Measurements from ENCODE around the gene NEK1. TPM values are rescaled to one million over a fixed set of nuclear protein-coding genes. Genes with fewer than 3 reads are reported as not detected.

The NEK1 gene
- polyA plus RNA-seq: 20.4 and 27.9 TPM in 2 replicates

DNA sequence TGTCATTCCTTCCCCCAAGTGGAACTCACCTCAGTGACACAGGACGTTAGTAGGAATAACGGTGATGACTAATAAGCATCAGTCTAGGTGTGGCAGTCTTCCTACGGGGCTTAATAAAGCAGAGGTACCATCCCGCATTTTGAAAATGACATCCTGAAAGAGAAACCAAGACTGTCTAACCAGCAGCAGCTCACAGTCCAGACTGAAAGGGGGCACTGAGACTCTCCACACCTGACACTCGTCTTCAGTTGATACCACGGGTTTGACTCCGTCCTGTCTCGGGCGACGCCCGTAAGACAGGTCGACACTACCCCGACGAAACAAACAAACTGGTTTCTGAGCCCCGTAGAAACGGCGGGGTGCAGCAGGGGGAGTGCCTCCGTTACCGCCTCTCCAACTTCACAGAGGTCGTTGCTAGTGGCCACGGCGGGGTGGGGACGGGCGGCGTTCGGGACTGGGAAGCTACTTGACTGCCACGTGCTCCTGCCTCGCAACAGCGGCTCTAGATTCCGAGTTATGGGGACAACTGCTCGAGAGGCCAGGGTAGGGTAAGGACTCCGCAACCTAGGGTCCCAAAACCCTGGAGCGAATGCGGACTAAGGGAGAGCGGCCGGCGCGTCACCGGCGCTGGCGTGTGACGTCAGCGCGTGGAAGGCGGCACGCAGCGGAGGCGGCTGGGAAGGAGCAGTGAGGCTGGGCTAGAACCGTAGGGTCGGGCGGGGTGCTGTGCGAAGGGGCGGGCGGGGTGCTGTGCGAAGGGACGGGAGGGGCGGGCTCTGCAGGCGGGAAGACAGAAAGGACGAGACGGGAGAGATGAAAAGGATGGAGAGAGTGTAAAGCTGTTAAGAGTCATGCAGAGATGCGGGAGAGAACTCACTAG, at the start of gene NEK1:
NEK1 (minus strand) TSS at position 593 of the 880 bp plus-strand sequence. CDS start 9,953 bp downstream, outside the sequence.

DNA sequence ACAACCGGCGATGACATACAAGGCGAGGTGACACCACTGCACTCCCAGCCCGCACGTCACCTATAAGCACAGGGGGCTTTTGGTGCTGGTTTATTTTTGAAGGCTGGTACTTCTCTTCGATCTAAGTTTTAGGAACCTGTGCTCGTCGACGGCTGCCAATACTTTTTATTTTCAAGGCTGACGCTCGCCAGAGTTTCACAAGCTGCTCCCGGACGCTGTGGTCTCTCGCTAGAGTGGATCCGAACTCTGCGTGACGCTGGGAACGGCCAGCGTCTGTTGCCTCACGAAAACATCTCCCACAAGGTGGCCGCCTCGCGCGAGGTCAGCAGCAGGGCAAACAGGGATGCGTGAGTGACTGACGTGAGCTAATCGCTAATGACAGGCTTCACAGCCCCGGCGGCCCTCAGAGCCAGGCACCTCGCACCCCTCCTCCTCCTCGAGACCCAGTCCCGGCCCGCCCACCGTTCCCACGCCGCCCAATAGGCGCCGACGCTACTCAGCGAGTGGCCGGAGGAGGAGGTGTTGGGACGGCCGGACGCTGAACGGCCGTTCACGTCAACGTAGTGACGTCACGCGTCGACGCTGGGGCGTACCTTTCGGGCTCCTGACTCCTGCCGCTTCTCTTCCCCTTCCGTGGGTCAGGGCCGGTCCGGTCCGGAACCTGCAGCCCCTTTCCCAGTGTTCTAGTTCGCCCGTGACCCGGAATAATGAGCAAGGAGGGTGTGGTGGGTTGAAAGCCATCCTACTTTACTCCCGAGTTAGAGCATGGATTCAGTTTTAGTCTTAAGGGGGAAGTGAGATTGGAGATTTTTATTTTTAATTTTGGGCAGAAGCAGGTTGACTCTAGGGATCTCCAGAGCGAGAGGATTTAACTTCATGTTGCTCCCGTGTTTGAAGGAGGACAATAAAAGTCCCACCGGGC, 7.8 kb upstream of the NEK1 start, which contains the start of gene CLCN3:
CLCN3 (plus strand) TSS at position 621 of the 922 bp plus-strand sequence. CDS start 15,351 bp downstream, outside the sequence.

Other genes starting within 250 kb of the NEK1 start
- 194 and 197 TPM in 2 replicates for gene CLCN3, start 8.0 kb upstream of the NEK1 start, polyA plus RNA-seq
- gene HPF1, start 145.4 kb upstream of the NEK1 start, polyA plus RNA-seq: 95.0 and 127 TPM in 2 replicates